GM12878 (cell line): ENCODE results near the gene RHBDD1. TPM values are rescaled to one million over a fixed set of nuclear protein-coding genes. Genes with fewer than 3 reads are reported as not detected.

ENCODE experiments used
- ATAC-seq: fragments of 200-7000 bp; cut with Tn5 transposase; 3 replicates; pipeline ENCODE4 v1.9.1; 2020; ENCODE audit warnings: mild to moderate bottlenecking, moderate library complexity
- BruUV-seq: library from RNA; stranded (reverse); fragments of 400-500 nt; replicated peaks from 2 replicates; lab custom pipeline; 2021; lab: Mats Ljungman, UMichigan
- CTCF ChIA-PET: fragments of 300-600 bp; sonication (Branson Sonifier 250); formaldehyde crosslinking; extraction: SDS; loops from one replicate; lab custom pipeline; 2021; ENCODE audit warnings: inconsistent platforms; lab: Yijun Ruan, JAX
- POLR2A ChIA-PET: fragments of 350-600 bp; formaldehyde crosslinking; extraction: SDS; loops from one replicate; lab custom pipeline; 2021; ENCODE audit warnings: inconsistent platforms; lab: Charles Lee
- RAD21 ChIA-PET: fragments of 300-600 bp; sonication (Branson Sonifier 250); formaldehyde crosslinking; loops from one replicate; lab custom pipeline; 2023; ENCODE audit warnings: antibody characterized with exemption; ENCODE audit not compliant: unreplicated experiment; lab: Charles Lee
- SMC1A ChIA-PET: fragments of 300-600 bp; sonication (Branson Sonifier 250); formaldehyde crosslinking; loops from one replicate; lab custom pipeline; 2023; ENCODE audit not compliant: unreplicated experiment, uncharacterized antibody; lab: Charles Lee
- DNase-seq: peaks from one replicate; pipeline ENCODE4 v3.0.0-alpha.2; 2011; ENCODE audit warnings: low read depth, low spot score
- FAIRE-seq: peaks from 3 replicates; lab custom pipeline; 2011; peaks lifted over from hg19 to GRCh38; lab: Jason Lieb, UNC
- H2AFZ ChIP-seq: 2 replicates; pipeline ENCODE4 v1.6.0; 2011; ENCODE audit warnings: low read depth, low read length, control low read depth; ENCODE audit not compliant: control insufficient read depth
- H3K27ac ChIP-seq: 2 replicates; pipeline ENCODE4 v1.5.1; 2011; ENCODE audit warnings: control low read depth; ENCODE audit not compliant: control insufficient read depth, insufficient read depth
- H3K27me3 ChIP-seq, 2 experiments: replicated peaks in 1 of 2; 2 replicates each; pipeline versions ENCODE4 v1.6.0 to v1.6.1; 2011; ENCODE audit warnings: low read length in 1 of 2; ENCODE audit not compliant: control insufficient read depth in 2 of 2, insufficient read depth in 2 of 2
- H3K36me3 ChIP-seq, 2 experiments: 2 replicates each; pipeline ENCODE4 v1.5.1; 2011; ENCODE audit warnings: low read length in 1 of 2; ENCODE audit not compliant: control insufficient read depth in 2 of 2, insufficient read depth in 2 of 2
- H3K4me1 ChIP-seq: 2 replicates; pipeline ENCODE4 v1.6.1; 2011; ENCODE audit warnings: mild to moderate bottlenecking, low read length, moderate library complexity, mixed read lengths; ENCODE audit not compliant: control insufficient read depth, insufficient read depth
- H3K4me2 ChIP-seq: 2 replicates; pipeline ENCODE4 v1.6.0; 2011; ENCODE audit warnings: control low read depth; ENCODE audit not compliant: control insufficient read depth, insufficient read depth
- H3K4me3 ChIP-seq: fragments of 200-600 bp; sonication (generic); 2 replicates; pipeline ENCODE4 v1.5.1; 2016
- H3K79me2 ChIP-seq: 2 replicates; pipeline ENCODE4 v1.6.0; 2011; ENCODE audit warnings: low read length; ENCODE audit not compliant: control insufficient read depth, insufficient read depth
- H3K9ac ChIP-seq: 2 replicates; pipeline ENCODE4 v1.8.0; 2011; ENCODE audit warnings: low read length, control low read depth, mixed read lengths; ENCODE audit not compliant: control insufficient read depth, insufficient read depth
- H3K9me3 ChIP-seq: replicated peaks from 3 replicates; pipeline ENCODE4 v1.5.1; 2011; ENCODE audit warnings: mild to moderate bottlenecking, low read length; ENCODE audit not compliant: control insufficient read depth, insufficient read depth
- H4K20me1 ChIP-seq: 2 replicates; pipeline ENCODE4 v1.6.0; 2011; ENCODE audit not compliant: control insufficient read depth, insufficient read depth
- CHD4 ChIP-seq: fragments of 200-600 bp; sonication (generic); IDR thresholded peaks from 2 replicates; pipeline ENCODE4 v1.6.1; 2016; ENCODE audit warnings: mild to moderate bottlenecking
- NFYA ChIP-seq: IDR thresholded peaks from 2 replicates; pipeline ENCODE4 v1.6.1; 2011; ENCODE audit warnings: low read depth, mild to moderate bottlenecking, low read length, improper control_type of control experiment, borderline replicate concordance
- POLR2AphosphoS5 ChIP-seq: IDR thresholded peaks from 2 replicates; pipeline ENCODE4 v1.6.1; 2011; ENCODE audit warnings: mild to moderate bottlenecking, low read length, inconsistent platforms
- POU2F2 ChIP-seq: IDR thresholded peaks from 3 replicates; pipeline ENCODE4 v1.6.1; 2011; ENCODE audit warnings: low read depth, mild to moderate bottlenecking, low read length, borderline replicate concordance
- SMAD1 ChIP-seq: fragments of 450-650 bp; IDR thresholded peaks from 2 replicates; pipeline ENCODE4 v1.6.1; 2018; ENCODE audit warnings: mild to moderate bottlenecking, low read depth; ENCODE audit not compliant: partially characterized antibody
- SP1 ChIP-seq: IDR thresholded peaks from one replicate; pipeline ENCODE4 v1.6.1; 2011; ENCODE audit warnings: low read depth, low read length
- SPI1 ChIP-seq: IDR thresholded peaks from 2 replicates; pipeline ENCODE4 v1.6.1; 2011; ENCODE audit warnings: low read depth, mild to moderate bottlenecking, low read length, moderate library complexity, borderline replicate concordance; ENCODE audit not compliant: insufficient read depth
- ZBED1 ChIP-seq: IDR thresholded peaks from 2 replicates; pipeline ENCODE4 v1.6.1; 2016; ENCODE audit warnings: borderline replicate concordance
- ZNF207 ChIP-seq: fragments of 450-650 bp; IDR thresholded peaks from 2 replicates; pipeline ENCODE4 v1.6.1; 2014; ENCODE audit warnings: antibody characterized with exemption, mild to moderate bottlenecking, borderline replicate concordance
- WGBS: methylation state at CpG from one replicate; pipeline ENCODE4 v1.1.6; 2016; ENCODE audit warnings: low lambda C conversion rate; ENCODE audit not compliant: insufficient replicate concordance, insufficient coverage; ENCODE audit errors: missing lambda C conversion rate; 5-methylcytosine and 5-hydroxymethylcytosine counted together
- in situ Hi-C: fragments of 300-500 bp; cut with MboI; formaldehyde crosslinking; loops from 9 replicates; pipeline ENCODE4 v1.14.3; 2018; ENCODE audit warnings: mixed read lengths
- intact Hi-C: fragments of 100-400 bp; cut with micrococcal nuclease; formaldehyde crosslinking; loops from one replicate; pipeline ENCODE4 v1.14.2; 2022; ENCODE audit not compliant: unreplicated experiment
- polyA plus RNA-seq, 11 experiments: library from polyadenylated mRNA; depleted of rRNA in 4 of 11; unstranded in 6 of 11; stranded (reverse) in 5 of 11; fragments of >200 nt; fragmentation: Nextera tagmentation in 4 of 11; fragmentation: Illumina TruSeq in 1 of 11; extraction: Ambion mirVana in 4 of 11; extraction: Trizol in 1 of 11; gene quantifications; 1 replicate in 1 of 11; 2 replicates in 10 of 11; pipeline versions ENCODE4 v1.2.1 to v1.2.3, GENCODE V29; 2011 to 2016; ENCODE audit warnings: inconsistent platforms in 2 of 11, missing spikeins in 2 of 11, low read depth in 1 of 11
- total RNA-seq, 4 experiments: library from RNA; depleted of rRNA in 3 of 4; stranded (reverse); fragments of >200 nt in 3 of 4; fragmentation: Illumina TruSeq in 1 of 4; extraction: Trizol in 1 of 4; gene quantifications; 2 replicates each; pipeline versions ENCODE4 v1.2.1 to v1.2.3, GENCODE V29; 2013 to 2021
- TF ChIP-seq, protein P1 (sequence below): IDR thresholded peaks from 2 replicates; pipeline ENCODE4 v1.6.1; 2012; ENCODE audit warnings: mild to moderate bottlenecking, low read depth, low read length
- TF ChIP-seq, protein P2 (sequence below): IDR thresholded peaks from 2 replicates; pipeline ENCODE4 v1.6.1; 2011; ENCODE audit warnings: borderline replicate concordance, low read depth, mild to moderate bottlenecking, moderate library complexity, mixed read lengths, low read length; ENCODE audit not compliant: insufficient read depth; ENCODE audit errors: extremely low read length
- TF ChIP-seq, protein P3 (sequence below): fragments of 450-650 bp; formaldehyde crosslinking; IDR thresholded peaks from 2 replicates; pipeline ENCODE4 v1.5.0; 2022; ENCODE audit warnings: mild to moderate bottlenecking, missing genetic modification characterization
- TF ChIP-seq, protein P4 (sequence below): fragments of 450-650 bp; IDR thresholded peaks from 2 replicates; pipeline ENCODE4 v1.6.1; 2017; ENCODE audit warnings: mild to moderate bottlenecking, moderate library complexity

Gene RHBDD1
- total and polyA plus RNA-seq, 10 of the 15 experiments (the other 5 are each of a cell fraction or from before 2014, with no cell fraction given), result 7.1 to 36.4 (median 14.7) TPM

DNA sequence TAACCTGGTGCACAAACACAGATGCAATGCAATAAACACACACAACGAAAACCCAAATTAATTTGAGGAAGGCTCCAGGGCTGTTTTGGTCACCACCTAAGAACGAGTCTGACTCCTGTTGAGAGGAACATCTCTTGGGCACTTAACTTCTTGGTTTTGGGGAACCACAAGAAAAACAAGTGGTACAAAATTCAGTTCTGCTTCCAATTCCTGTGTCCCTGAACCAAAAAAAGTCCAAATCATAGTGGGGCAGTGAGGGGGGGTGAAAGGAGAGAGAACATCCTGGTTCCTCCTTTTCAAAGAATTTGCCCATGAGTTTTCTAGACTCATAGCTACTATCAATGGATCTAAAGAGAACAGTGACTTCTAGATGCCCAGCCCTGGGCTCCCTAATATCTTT lies 184.6 kb downstream of the RHBDD1 start:
- intact Hi-C loops (no loop called here), in situ Hi-C loops (no loop called here)
- Histone ChIP-seq H3K4me3 (no peak overlapping the region), H3K4me1 (no peaks in the 10 kb centered on the region), H3K9ac (no peak overlapping the region), H3K27ac (no peak overlapping the region), H3K9me3 (no peaks in the 10 kb centered on the region), H2AFZ (no peak overlapping the region), H3K79me2 (no peaks in the 10 kb centered on the region), H4K20me1 (no peaks in the 10 kb centered on the region), H3K4me2 (no peak overlapping the region), H3K36me3 (no peaks in the 10 kb centered on the region), H3K27me3 (no peaks in the 10 kb centered on the region)
- ChIA-PET SMC1A (no interaction called here), CTCF (no interaction called here), RAD21 (no interaction called here), POLR2A (interaction anchor here (0.6 kb wide), 2 partner anchors 44 to 1174 kb away, joined by 3 to 4 read pairs; no protein-coding TSS in a partner anchor)
- no TSS peak for BruUV-seq
- no peak for FAIRE-seq
- no peak for ATAC-seq
- DNase-seq, result no peak
- WGBS, result 96% methylated on average over 2 of the region's 2 CpGs
- TF ChIP-seq POU2F2, result no peak
- no peak for TF ChIP-seq ZNF207
- TF ChIP-seq, protein P1, sequence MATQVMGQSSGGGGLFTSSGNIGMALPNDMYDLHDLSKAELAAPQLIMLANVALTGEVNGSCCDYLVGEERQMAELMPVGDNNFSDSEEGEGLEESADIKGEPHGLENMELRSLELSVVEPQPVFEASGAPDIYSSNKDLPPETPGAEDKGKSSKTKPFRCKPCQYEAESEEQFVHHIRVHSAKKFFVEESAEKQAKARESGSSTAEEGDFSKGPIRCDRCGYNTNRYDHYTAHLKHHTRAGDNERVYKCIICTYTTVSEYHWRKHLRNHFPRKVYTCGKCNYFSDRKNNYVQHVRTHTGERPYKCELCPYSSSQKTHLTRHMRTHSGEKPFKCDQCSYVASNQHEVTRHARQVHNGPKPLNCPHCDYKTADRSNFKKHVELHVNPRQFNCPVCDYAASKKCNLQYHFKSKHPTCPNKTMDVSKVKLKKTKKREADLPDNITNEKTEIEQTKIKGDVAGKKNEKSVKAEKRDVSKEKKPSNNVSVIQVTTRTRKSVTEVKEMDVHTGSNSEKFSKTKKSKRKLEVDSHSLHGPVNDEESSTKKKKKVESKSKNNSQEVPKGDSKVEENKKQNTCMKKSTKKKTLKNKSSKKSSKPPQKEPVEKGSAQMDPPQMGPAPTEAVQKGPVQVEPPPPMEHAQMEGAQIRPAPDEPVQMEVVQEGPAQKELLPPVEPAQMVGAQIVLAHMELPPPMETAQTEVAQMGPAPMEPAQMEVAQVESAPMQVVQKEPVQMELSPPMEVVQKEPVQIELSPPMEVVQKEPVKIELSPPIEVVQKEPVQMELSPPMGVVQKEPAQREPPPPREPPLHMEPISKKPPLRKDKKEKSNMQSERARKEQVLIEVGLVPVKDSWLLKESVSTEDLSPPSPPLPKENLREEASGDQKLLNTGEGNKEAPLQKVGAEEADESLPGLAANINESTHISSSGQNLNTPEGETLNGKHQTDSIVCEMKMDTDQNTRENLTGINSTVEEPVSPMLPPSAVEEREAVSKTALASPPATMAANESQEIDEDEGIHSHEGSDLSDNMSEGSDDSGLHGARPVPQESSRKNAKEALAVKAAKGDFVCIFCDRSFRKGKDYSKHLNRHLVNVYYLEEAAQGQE, result no peak
- TF ChIP-seq, protein P2, sequence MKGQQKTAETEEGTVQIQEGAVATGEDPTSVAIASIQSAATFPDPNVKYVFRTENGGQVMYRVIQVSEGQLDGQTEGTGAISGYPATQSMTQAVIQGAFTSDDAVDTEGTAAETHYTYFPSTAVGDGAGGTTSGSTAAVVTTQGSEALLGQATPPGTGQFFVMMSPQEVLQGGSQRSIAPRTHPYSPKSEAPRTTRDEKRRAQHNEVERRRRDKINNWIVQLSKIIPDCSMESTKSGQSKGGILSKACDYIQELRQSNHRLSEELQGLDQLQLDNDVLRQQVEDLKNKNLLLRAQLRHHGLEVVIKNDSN, result no peak
- no peak for TF ChIP-seq SP1
- no peak for TF ChIP-seq SMAD1
- TF ChIP-seq NFYA, result no peak
- no peak for TF ChIP-seq CHD4
- no peak for TF ChIP-seq SPI1
- TF ChIP-seq, protein P3, sequence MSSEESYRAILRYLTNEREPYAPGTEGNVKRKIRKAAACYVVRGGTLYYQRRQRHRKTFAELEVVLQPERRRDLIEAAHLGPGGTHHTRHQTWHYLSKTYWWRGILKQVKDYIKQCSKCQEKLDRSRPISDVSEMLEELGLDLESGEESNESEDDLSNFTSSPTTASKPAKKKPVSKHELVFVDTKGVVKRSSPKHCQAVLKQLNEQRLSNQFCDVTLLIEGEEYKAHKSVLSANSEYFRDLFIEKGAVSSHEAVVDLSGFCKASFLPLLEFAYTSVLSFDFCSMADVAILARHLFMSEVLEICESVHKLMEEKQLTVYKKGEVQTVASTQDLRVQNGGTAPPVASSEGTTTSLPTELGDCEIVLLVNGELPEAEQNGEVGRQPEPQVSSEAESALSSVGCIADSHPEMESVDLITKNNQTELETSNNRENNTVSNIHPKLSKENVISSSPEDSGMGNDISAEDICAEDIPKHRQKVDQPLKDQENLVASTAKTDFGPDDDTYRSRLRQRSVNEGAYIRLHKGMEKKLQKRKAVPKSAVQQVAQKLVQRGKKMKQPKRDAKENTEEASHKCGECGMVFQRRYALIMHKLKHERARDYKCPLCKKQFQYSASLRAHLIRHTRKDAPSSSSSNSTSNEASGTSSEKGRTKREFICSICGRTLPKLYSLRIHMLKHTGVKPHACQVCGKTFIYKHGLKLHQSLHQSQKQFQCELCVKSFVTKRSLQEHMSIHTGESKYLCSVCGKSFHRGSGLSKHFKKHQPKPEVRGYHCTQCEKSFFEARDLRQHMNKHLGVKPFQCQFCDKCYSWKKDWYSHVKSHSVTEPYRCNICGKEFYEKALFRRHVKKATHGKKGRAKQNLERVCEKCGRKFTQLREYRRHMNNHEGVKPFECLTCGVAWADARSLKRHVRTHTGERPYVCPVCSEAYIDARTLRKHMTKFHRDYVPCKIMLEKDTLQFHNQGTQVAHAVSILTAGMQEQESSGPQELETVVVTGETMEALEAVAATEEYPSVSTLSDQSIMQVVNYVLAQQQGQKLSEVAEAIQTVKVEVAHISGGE (CRISPR knock-in tag), result no peak
- TF ChIP-seq POLR2AphosphoS5, result no peak
- TF ChIP-seq ZBED1, result no peak
- TF ChIP-seq, protein P4, sequence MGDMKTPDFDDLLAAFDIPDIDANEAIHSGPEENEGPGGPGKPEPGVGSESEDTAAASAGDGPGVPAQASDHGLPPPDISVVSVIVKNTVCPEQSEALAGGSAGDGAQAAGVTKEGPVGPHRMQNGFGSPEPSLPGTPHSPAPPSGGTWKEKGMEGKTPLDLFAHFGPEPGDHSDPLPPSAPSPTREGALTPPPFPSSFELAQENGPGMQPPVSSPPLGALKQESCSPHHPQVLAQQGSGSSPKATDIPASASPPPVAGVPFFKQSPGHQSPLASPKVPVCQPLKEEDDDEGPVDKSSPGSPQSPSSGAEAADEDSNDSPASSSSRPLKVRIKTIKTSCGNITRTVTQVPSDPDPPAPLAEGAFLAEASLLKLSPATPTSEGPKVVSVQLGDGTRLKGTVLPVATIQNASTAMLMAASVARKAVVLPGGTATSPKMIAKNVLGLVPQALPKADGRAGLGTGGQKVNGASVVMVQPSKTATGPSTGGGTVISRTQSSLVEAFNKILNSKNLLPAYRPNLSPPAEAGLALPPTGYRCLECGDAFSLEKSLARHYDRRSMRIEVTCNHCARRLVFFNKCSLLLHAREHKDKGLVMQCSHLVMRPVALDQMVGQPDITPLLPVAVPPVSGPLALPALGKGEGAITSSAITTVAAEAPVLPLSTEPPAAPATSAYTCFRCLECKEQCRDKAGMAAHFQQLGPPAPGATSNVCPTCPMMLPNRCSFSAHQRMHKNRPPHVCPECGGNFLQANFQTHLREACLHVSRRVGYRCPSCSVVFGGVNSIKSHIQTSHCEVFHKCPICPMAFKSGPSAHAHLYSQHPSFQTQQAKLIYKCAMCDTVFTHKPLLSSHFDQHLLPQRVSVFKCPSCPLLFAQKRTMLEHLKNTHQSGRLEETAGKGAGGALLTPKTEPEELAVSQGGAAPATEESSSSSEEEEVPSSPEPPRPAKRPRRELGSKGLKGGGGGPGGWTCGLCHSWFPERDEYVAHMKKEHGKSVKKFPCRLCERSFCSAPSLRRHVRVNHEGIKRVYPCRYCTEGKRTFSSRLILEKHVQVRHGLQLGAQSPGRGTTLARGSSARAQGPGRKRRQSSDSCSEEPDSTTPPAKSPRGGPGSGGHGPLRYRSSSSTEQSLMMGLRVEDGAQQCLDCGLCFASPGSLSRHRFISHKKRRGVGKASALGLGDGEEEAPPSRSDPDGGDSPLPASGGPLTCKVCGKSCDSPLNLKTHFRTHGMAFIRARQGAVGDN, result no peak
